NCI-H2196 treated with DMSO at 0.1 percent for 48 hours (cell line): Measurements from ENCODE around the gene CSNK2A2.
A peak's percentile ranks its signal among the peaks of the same experiment; 100 is the strongest.

ENCODE experiments used
- DNase-seq: peaks from one replicate; lab custom pipeline; 2025; ENCODE audit not compliant: unreplicated experiment; lab: John Stamatoyannopoulos, UW

The CSNK2A2 gene

GRCh38 chr16:58198022-58198683 lies at the start of gene CSNK2A2:
Gene CSNK2A2 (minus strand): TSS chr16:58198106. CDS start chr16:58197736, 370 bp downstream.
- peak; percentile 2 for DNase-seq

DNA sequence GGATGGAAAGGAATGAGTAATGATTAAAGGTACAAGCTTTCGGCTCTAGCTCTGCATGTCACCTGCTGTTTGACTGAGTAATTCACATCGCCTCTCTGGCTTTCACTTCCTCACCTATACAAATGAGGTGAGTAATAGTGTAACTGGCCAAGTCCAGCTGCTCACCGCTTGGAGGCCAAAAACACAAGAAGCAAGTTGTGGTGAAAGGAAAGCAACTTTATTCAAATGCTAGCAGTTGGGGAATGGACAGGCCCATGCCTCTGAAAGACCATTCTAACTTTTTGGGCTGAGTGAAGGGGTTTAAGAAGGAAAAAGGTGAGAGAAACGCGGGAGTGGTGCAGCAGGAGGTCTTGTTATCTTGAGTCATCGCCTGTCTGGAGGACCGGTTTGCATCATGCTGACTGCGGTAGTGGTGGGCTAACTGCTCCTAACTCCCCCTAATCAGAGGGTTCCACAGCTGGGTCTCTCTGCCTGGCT lies 45.7 kb upstream of the CSNK2A2 start:
- DNase-seq = no peak

DNA sequence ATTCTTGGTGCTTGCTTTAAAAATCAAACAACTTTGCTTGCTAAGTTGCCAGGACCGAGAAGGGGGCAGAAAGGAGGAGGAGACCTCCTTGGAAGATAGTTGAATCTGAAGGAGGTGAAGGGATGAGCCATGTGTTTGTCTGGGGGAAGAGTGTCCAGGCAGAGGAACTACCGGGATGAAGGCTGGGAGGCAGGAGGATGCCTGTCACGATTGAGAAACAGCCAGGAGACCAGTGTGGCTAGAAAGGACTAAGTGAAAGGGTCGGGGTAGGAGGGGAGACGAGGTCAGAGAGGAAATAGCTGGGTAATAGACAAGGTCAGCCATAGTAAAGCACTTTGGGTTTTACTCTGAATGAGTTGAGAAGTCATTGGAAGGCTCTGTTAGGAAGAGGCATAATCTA lies 38.9 kb upstream of the CSNK2A2 start:
- DNase-seq = no peak

- peak; percentile 11 for DNase-seq
Measured at GRCh38 chr16:58236231-58236690, 38.4 kb upstream of the CSNK2A2 start.

GRCh38 chr16:58235663-58236062 lies 37.8 kb upstream of the CSNK2A2 start:
- DNase-seq = no peak

GRCh38 chr16:58234831-58235595 lies 37.1 kb upstream of the CSNK2A2 start:
- no peak for DNase-seq

- DNase-seq = no peak
Measured at GRCh38 chr16:58230259-58230658, 32.4 kb upstream of the CSNK2A2 start.

DNA sequence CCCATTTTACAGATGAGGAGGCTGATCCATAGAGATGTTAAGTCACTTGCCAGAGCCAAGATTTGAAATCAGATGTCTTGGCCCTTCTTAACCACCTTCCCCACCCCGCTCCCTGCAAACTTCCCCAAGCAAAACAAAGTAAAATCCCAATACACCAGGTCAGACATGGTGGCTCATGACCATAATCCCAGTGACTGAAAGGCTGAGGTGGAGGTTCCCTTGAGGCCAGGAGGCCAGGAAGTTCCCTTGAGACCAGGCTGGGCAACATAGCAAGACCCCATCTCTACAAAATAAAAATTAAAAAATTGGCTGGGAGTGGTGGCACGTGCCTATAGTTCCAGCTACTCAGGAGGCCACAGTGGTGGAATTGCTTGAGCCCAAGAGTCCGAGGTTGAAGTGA lies 28.9 kb upstream of the CSNK2A2 start:
- DNase-seq = no peak

GRCh38 chr16:58225965-58226602 lies 28.2 kb upstream of the CSNK2A2 start:
- no peak for DNase-seq

DNA sequence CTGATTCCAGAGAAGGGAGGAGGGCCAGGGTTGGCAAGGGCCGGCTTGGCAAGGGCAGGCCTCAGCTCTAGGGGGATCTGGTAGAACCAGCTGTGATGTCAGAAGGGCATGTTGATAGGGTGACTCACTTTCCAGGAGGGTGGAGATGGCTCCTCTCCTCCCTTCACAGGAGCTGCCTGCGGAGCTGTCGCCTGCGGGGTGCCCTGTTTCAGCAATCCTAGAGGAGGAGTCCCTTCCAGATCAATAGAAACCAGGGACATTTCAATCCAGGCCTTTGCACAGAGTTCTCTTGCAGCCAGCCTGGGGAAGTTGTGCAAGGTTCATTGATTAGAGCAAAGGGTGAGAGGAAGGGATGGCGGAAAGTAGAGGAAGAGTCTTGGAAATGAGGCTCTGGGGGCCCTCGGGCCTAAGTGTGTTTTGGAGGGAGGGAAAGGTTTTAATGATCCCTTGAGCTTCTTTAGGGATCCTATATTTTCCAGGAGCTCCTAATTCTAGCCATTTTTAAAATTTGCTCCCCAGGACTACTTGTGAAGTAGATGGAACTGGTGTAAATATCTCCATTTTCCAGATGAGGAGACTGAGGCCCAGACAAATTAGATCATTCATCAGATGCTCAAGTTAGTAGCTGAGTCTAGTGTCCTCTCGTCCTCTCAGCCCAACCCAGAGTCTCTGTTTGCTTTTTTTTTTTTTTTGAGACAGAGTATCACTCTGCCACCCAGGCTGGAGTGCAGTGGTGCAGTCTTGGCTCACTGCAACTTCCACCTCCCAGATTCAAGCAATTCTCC lies 24.8 kb upstream of the CSNK2A2 start:
- DNase-seq = no peak

- DNase-seq = no peak
Measured at GRCh38 chr16:58219432-58219831, 21.5 kb upstream of the CSNK2A2 start.

DNA sequence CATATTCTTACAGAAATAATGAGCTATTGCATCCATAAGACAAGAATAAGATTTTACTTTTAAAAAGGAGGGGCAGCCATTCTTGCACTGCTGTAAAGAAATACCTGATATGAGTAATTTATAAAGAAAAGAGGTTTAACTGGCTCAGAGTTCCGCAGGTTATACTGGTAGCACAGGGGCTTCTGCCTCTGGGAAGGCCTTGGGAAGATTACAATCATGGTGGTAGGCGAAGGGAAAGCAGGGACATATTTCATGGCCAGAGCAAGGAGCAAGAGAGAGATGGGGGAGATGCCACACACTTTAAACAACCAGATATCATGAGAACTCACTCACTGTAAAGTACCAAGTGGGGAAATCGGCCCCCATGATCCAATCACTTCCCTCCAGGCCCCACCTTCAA lies 20.9 kb upstream of the CSNK2A2 start:
- no peak for DNase-seq

DNA sequence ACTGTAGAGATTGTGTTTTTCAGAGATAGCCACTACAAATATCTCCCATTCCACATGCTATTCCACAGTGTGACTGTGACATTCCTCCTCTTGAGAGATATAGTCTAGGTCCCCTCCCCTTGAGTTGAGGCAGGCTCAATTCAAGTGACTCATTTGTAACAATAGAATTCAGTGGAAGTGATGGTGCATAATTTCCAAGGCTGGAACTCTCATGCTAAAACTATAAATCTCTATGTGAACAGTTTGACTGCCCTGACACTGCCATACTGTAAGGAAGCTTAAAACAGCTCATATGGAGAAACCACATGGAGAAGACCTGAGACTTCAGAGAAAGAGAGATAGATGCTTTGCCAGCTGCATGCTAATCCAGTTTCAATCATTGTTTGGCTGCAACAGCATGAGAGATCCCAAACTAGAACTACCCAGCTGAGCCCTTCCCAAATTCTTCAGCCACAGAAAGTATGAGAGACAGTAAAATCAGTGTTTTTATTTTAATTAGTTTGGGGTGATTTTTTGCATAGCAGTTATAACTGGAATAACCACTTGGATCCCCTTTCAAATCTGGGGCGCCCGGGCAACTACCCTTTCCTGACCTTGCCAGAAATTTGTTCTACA lies 19.5 kb upstream of the CSNK2A2 start:
- DNase-seq = no peak

DNA sequence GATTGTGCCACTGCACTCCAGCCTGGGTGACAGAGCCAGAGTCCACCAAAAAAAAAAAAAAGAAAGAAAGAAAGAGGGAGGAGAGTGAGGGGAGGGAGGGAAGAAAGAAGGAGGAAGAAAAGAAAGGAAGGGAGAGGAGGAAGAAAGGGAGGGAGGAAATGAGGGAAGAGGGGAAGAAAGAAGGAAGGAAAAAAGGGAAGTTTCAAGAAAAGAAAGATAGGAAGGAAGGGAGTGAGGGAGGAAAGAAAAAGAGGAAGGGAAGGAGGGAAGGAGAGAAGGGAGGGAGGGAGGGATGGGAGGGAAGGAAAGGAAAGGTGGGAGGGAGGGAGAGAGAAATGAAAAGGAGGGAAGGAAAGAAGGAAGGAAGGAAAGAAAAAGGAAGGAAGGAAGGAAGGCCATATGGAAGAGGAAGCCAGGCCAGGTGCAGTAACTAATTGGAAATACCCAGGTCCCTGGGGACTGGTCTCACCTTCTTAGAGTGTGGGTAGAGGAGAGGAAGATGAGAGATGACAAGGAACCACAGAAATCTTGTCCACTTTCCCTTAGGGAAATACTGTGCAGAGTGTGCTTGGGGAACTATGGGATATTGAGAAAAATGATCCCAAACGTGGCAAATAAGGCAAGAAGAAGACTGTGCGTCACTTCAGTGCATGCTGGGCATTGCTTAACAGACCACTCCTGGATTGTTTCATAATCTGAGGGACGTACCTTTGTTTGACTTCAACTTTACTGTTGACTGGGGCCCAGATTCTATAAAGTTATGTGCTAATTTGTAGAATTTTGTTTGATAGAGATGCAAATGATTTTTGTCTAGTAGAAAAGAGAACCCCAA lies 15.1 kb upstream of the CSNK2A2 start:
- DNase-seq = no peak

- DNase-seq = no peak
Measured at GRCh38 chr16:58211846-58212245, 13.9 kb upstream of the CSNK2A2 start.

DNA sequence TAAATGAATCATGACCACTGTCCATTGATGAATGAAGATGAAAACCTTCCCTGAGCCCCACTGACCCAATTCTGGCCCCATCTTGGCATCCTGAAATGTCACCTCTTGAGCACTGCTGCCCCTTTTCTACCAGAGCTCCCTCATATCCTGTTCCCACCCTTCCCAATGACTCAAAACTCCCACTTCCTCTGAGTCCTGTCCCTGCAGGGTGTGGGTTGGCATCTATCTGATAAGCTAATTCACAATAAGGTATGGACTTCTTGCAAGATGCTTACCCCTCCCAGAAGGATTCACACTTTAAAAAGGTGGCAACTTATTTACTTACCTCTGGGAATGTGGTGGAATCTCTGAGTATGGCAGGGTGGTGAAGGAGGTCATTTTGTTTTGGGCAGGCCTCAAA lies 13.3 kb upstream of the CSNK2A2 start:
- no peak for DNase-seq

GRCh38 chr16:58205276-58206036 lies 7.5 kb upstream of the CSNK2A2 start:
- DNase-seq = no peak

DNA sequence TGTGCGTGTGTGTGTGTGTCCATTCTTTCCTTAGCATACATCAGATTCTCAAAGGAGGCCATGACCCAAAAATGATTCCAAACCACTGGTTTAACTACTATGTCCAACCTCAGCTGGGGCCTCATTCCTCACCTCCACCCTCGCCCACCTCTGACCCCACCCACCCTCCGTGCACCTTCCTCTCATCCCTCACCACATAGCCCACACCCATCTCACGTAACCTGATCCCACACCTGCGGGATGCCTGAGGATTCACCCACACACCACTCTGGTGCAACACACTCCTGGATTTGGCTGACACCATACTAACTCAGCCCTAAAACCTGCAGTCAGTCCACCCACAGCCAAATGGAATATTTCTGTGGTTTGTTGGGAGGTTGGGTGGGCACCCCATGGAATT lies 3.3 kb upstream of the CSNK2A2 start:
- no peak for DNase-seq
